Measurements from ENCODE around the gene MSMP.
A peak's percentile ranks its signal among the peaks of the same experiment; 100 is the strongest.

MSMP gene

GRCh38 chr9:35741740-35742139 is 12.3 kb downstream of the MSMP start:
- DNase-seq, result no peak

- no peak for DNase-seq
These were observed 13.8 kb downstream of the MSMP start for GRCh38 chr9:35740243-35740642.

GRCh38 chr9:35738924-35739323 is 15.2 kb downstream of the MSMP start:
- no peak for DNase-seq

GRCh38 chr9:35738186-35738585 is 15.9 kb downstream of the MSMP start:
- DNase-seq, result no peak

GRCh38 chr9:35737143-35737542 is 16.9 kb downstream of the MSMP start:
- DNase-seq, result no peak

GRCh38 chr9:35736201-35736633 is 17.9 kb downstream of the MSMP start:
- DNase-seq, result peak; percentile 51

- DNase-seq, result no peak
These were observed 20.0 kb downstream of the MSMP start for GRCh38 chr9:35734096-35734495.

- DNase-seq, result no peak
These were observed 21.1 kb downstream of the MSMP start for GRCh38 chr9:35732800-35733541.

- DNase-seq, result peak; percentile 95
These were observed 21.8 kb downstream of the MSMP start, which contains the start of the genes CREB3 and TLN1 for GRCh38 chr9:35732185-35732799. Gene CREB3 (plus strand): TSS chr9:35732666. CDS start chr9:35732773, 107 bp downstream. Gene TLN1 (minus strand): TSS chr9:35732195. CDS start chr9:35725694, 6,501 bp downstream.

- DNase-seq, result no peak
These were observed 22.5 kb downstream of the MSMP start for GRCh38 chr9:35731415-35732184.

GRCh38 chr9:35730486-35730854 is 23.6 kb downstream of the MSMP start:
- no peak for DNase-seq

- no peak for DNase-seq
These were observed 24.2 kb downstream of the MSMP start for GRCh38 chr9:35729700-35730485.

GRCh38 chr9:35729101-35729500 is 25.0 kb downstream of the MSMP start:
- no peak for DNase-seq

GRCh38 chr9:35728041-35728971 is 25.8 kb downstream of the MSMP start:
- no peak for DNase-seq

GRCh38 chr9:35727676-35728040 is 26.4 kb downstream of the MSMP start:
- DNase-seq, result no peak

GRCh38 chr9:35726931-35727330 is 27.1 kb downstream of the MSMP start:
- DNase-seq, result no peak

- no peak for DNase-seq
These were observed 28.7 kb downstream of the MSMP start for GRCh38 chr9:35725362-35725761.

GRCh38 chr9:35723908-35724307 is 30.2 kb downstream of the MSMP start:
- DNase-seq, result no peak

- no peak for DNase-seq
These were observed 30.6 kb downstream of the MSMP start for GRCh38 chr9:35723426-35723825.

- no peak for DNase-seq
These were observed 34.5 kb downstream of the MSMP start for GRCh38 chr9:35719546-35719945.

- DNase-seq, result no peak
These were observed 35.2 kb downstream of the MSMP start for GRCh38 chr9:35718721-35719511.

Data from effector CD4-positive, alpha-beta T cell (primary cell).